ENCODE results near the gene SLCO4A1. TPM values are rescaled to one million over a fixed set of nuclear protein-coding genes. Genes with fewer than 3 reads are reported as not detected.
"Not testable (repeated sequence)": the region's sequence is repeated elsewhere in the genome, so short reads cannot be mapped to it uniquely, and the experiment has no call there.

Gene SLCO4A1
- total RNA-seq, 2 experiments from 2014 or later, result 74.7 to 79.2 TPM

- Mint-ChIP-seq H3K27me3 (no peaks in the 10 kb centered on the region), H3K9me3 (ENCODE audit: low read depth) (no peaks in the 10 kb centered on the region), H3K4me1 (peaks cover 59% of the 10 kb centered on the region), H3K36me3 (no peaks in the 10 kb centered on the region), H3K4me3 (no peak overlapping the region), H3K27ac (no peak overlapping the region)
- CTCF ChIA-PET, result no interaction called here
- ATAC-seq (no peak), DNase-seq (no peak)
These were observed 20.8 kb upstream of the SLCO4A1 start for GRCh38 chr20:62621251-62622110.

- no peak for DNase-seq
- no peak overlapping the region for H3K27ac Mint-ChIP-seq
- ATAC-seq, result no peak
- no peaks in the 10 kb centered on the region for H3K9me3 Mint-ChIP-seq (ENCODE audit: low read depth)
- no peaks in the 10 kb centered on the region for H3K36me3 Mint-ChIP-seq
- H3K4me3 Mint-ChIP-seq, result no peak overlapping the region
- peaks cover 51% of the 10 kb centered on the region for H3K4me1 Mint-ChIP-seq
- no peaks in the 10 kb centered on the region for H3K27me3 Mint-ChIP-seq
- CTCF ChIA-PET, result interaction anchor here (1.3 kb wide), 1 partner anchor 19 kb away, joined by 5 read pairs; no protein-coding TSS in a partner anchor
These were observed 20.0 kb upstream of the SLCO4A1 start for GRCh38 chr20:62622178-62622876.

- peak overlapping the region; percentile 96 for H3K27ac Mint-ChIP-seq
- no peaks in the 10 kb centered on the region for H3K9me3 Mint-ChIP-seq (ENCODE audit: low read depth)
- CTCF ChIA-PET, result interaction anchor here (0.7 to 1.7 kb wide), 13 partner anchors 15 to 439 kb away, joined by 3 to 11 read pairs (median 4); partner anchors contain the start of gene SLCO4A1
- peak overlapping the region; percentile 53 for H3K4me3 Mint-ChIP-seq
- DNase-seq (no peak), ATAC-seq (no peak)
- H3K27me3 Mint-ChIP-seq, result no peaks in the 10 kb centered on the region
- peaks cover 44% of the 10 kb centered on the region for H3K4me1 Mint-ChIP-seq
- H3K36me3 Mint-ChIP-seq, result no peaks in the 10 kb centered on the region
These were observed 19.3 kb upstream of the SLCO4A1 start for GRCh38 chr20:62622877-62623487.

- CTCF ChIA-PET, result interaction anchor here (0.7 to 1.7 kb wide), 15 partner anchors 14 to 440 kb away, joined by 3 to 11 read pairs (median 4); partner anchors contain the start of gene SLCO4A1
- H3K4me1 Mint-ChIP-seq, result peaks cover 43% of the 10 kb centered on the region
- no peaks in the 10 kb centered on the region for H3K9me3 Mint-ChIP-seq (ENCODE audit: low read depth)
- ATAC-seq, result peak; percentile 96
- peak overlapping the region; percentile 96 for H3K27ac Mint-ChIP-seq
- no peaks in the 10 kb centered on the region for H3K27me3 Mint-ChIP-seq
- peak overlapping the region; percentile 53 for H3K4me3 Mint-ChIP-seq
- DNase-seq, result peak; percentile 97
- H3K36me3 Mint-ChIP-seq, result no peaks in the 10 kb centered on the region
These were observed 18.6 kb upstream of the SLCO4A1 start for GRCh38 chr20:62623488-62624324.

- peak; percentile 54 for DNase-seq
- ATAC-seq, result peak; percentile 29
- Mint-ChIP-seq H3K9me3 (ENCODE audit: low read depth) (no peaks in the 10 kb centered on the region), H3K4me3 (peak overlapping the region; percentile 53), H3K27me3 (no peaks in the 10 kb centered on the region), H3K4me1 (peaks cover 37% of the 10 kb centered on the region), H3K36me3 (no peaks in the 10 kb centered on the region), H3K27ac (peak overlapping the region; percentile 96)
- CTCF ChIA-PET, result interaction anchor here (1.0 to 1.7 kb wide), 11 partner anchors 17 to 441 kb away, joined by 3 to 11 read pairs (median 4); partner anchors contain the start of gene SLCO4A1
These were observed 18.0 kb upstream of the SLCO4A1 start for GRCh38 chr20:62624325-62624690.

GRCh38 chr20:62624719-62625453, 17.4 kb upstream of the SLCO4A1 start:
- peak overlapping the region; percentile 13 for H3K27ac Mint-ChIP-seq
- H3K27me3 Mint-ChIP-seq, result no peaks in the 10 kb centered on the region
- ATAC-seq (no peak), DNase-seq (no peak)
- no peaks in the 10 kb centered on the region for H3K9me3 Mint-ChIP-seq (ENCODE audit: low read depth)
- no peaks in the 10 kb centered on the region for H3K36me3 Mint-ChIP-seq
- CTCF ChIA-PET, result interaction anchor here (1.2 to 2.0 kb wide), 6 partner anchors 8 to 215 kb away, joined by 3 to 7 read pairs (median 4); no protein-coding TSS in a partner anchor
- H3K4me3 Mint-ChIP-seq, result no peak overlapping the region
- peaks cover 36% of the 10 kb centered on the region for H3K4me1 Mint-ChIP-seq

GRCh38 chr20:62625516-62625915, 16.8 kb upstream of the SLCO4A1 start:
- DNase-seq, result no peak
- no peaks in the 10 kb centered on the region for H3K27me3 Mint-ChIP-seq
- H3K9me3 Mint-ChIP-seq (ENCODE audit: low read depth), result no peaks in the 10 kb centered on the region

GRCh38 chr20:62625921-62626547, 16.3 kb upstream of the SLCO4A1 start:
- DNase-seq (no peak), ATAC-seq (no peak)
- Mint-ChIP-seq H3K4me1 (peaks cover 34% of the 10 kb centered on the region), H3K27me3 (no peaks in the 10 kb centered on the region), H3K27ac (no peak overlapping the region), H3K36me3 (no peaks in the 10 kb centered on the region), H3K4me3 (no peak overlapping the region), H3K9me3 (ENCODE audit: low read depth) (no peaks in the 10 kb centered on the region)
- CTCF ChIA-PET, result interaction anchor here (2.0 kb wide), 1 partner anchor 9 kb away, joined by 7 read pairs; no protein-coding TSS in a partner anchor

More at GRCh38 chr20:62625516-62625915, 16.8 kb upstream of the SLCO4A1 start:
- no peak for ATAC-seq
- H3K36me3 Mint-ChIP-seq, result no peaks in the 10 kb centered on the region
- H3K4me3 Mint-ChIP-seq, result no peak overlapping the region
- H3K4me1 Mint-ChIP-seq, result peaks cover 34% of the 10 kb centered on the region
- CTCF ChIA-PET, result interaction anchor here (2.0 kb wide), 1 partner anchor 9 kb away, joined by 7 read pairs; no protein-coding TSS in a partner anchor
- H3K27ac Mint-ChIP-seq, result no peak overlapping the region

GRCh38 chr20:62627425-62627824, 14.9 kb upstream of the SLCO4A1 start:
- H3K4me3 Mint-ChIP-seq; H3K9me3 Mint-ChIP-seq (ENCODE audit: low read depth); H3K36me3 Mint-ChIP-seq; DNase-seq; H3K27ac Mint-ChIP-seq; H3K27me3 Mint-ChIP-seq; ATAC-seq: not testable (repeated sequence)
- H3K4me1 Mint-ChIP-seq, result peaks cover 28% of the 10 kb centered on the region
- CTCF ChIA-PET, result interaction anchor here (1.0 kb wide), 1 partner anchor 127 kb away, joined by 3 read pairs; no protein-coding TSS in a partner anchor

GRCh38 chr20:62627901-62628612, 14.2 kb upstream of the SLCO4A1 start:
- CTCF ChIA-PET, result no interaction called here
- H3K27me3 Mint-ChIP-seq, result peaks cover 12% of the 10 kb centered on the region
- no peak overlapping the region for H3K4me3 Mint-ChIP-seq
- no peak for ATAC-seq
- H3K36me3 Mint-ChIP-seq, result no peaks in the 10 kb centered on the region
- DNase-seq, result no peak
- peaks cover 28% of the 10 kb centered on the region for H3K4me1 Mint-ChIP-seq
- no peaks in the 10 kb centered on the region for H3K9me3 Mint-ChIP-seq (ENCODE audit: low read depth)
- H3K27ac Mint-ChIP-seq, result no peak overlapping the region

GRCh38 chr20:62628691-62629090, 13.6 kb upstream of the SLCO4A1 start:
- Mint-ChIP-seq H3K4me3 (no peak overlapping the region), H3K9me3 (ENCODE audit: low read depth) (no peaks in the 10 kb centered on the region), H3K4me1 (peaks cover 22% of the 10 kb centered on the region), H3K27ac (no peak overlapping the region), H3K27me3 (peaks cover 19% of the 10 kb centered on the region), H3K36me3 (no peaks in the 10 kb centered on the region)
- CTCF ChIA-PET, result interaction anchor here (1.0 to 1.9 kb wide), 2 partner anchors 10 to 129 kb away, joined by 3 to 4 read pairs; no protein-coding TSS in a partner anchor
- no peak for DNase-seq
- no peak for ATAC-seq

All from activated CD8-positive, alpha-beta memory T cell treated with anti-CD3 and anti-CD28 coated beads, Interleukin-2, amount 10 ng/mL, durations not matched to agents 7 days and 5 days (primary cell).